ENCODE measurements around the gene TBX20.

TBX20 gene

DNA sequence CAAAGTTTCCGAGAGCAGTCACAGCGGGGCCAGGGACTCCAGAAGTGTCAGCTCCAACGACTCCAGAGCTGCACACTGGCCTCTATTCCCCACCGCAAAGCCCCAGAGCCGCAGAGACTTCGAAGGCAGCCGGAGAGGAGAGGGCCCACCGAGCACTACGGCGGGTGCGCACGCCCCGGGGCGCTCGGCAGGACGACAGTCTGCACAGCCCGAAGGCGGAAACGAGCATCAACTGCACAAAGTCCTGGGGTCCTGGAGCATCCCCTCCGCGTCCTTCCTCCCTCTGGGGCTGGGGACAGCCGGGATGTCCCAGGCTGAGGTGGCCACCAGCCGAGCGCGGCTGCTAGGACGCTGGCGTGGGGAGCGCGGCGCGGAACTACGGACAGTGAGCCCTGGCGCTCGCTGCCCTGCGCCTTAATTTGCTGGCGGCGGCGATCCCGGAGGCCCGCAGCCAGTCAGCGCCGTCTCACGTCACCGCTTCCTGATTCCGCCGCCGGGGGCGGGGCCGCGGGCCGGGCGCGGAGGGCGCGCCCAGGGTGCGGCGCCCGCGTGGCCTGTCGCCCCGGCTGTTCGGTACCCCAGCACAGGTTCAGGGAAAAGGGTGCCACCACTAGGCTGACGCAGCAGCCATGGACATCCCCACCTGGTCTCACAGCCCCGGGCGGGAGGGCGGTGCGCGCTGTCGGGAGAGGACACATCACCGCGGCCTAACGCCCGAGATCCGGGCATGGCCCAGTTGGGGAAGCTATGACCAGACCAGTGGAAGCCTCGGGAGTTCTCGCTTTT lies at the start of gene TBX20:
TSS of gene TBX20 (minus strand) at position 391 of the 786 bp plus-strand sequence. CDS start 480 bp downstream, outside the sequence.
- no peak for DNase-seq (ENCODE audit: extremely low read depth in 1 of 2, low read depth in 1 of 2)

- no peak for DNase-seq (ENCODE audit: extremely low read depth in 1 of 2, low read depth in 1 of 2)
Observed at GRCh38 chr7:35289376-35289775, 35.5 kb upstream of the TBX20 start.

GRCh38 chr7:35286986-35287385 lies 33.1 kb upstream of the TBX20 start:
- DNase-seq (ENCODE audit: extremely low read depth in 1 of 2, low read depth in 1 of 2) = no peak

DNA sequence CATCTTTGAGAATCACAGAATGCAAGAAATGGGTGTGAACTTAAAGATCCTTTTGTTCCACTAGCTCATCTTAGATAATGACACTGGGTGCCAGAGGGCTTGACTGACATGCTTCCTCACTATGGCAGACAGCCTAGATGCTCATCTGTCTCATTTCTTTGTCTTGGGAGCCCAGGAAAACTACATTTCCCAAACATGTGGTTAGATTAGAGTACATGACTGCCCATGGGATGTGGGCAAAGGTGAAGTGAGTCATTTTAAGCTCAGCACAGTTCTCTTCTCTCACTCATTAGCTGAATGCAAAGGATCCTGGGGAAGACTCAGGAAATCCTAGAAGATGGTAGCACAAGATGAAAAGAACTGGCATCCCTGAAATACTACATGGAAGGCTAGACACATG lies 32.5 kb upstream of the TBX20 start:
- no peak for DNase-seq (ENCODE audit: extremely low read depth in 1 of 2, low read depth in 1 of 2)

GRCh38 chr7:35285799-35286198 lies 31.9 kb upstream of the TBX20 start:
- no peak for DNase-seq (ENCODE audit: extremely low read depth in 1 of 2, low read depth in 1 of 2)

GRCh38 chr7:35280902-35281301 lies 27.0 kb upstream of the TBX20 start:
- no peak for DNase-seq (ENCODE audit: extremely low read depth in 1 of 2, low read depth in 1 of 2)

GRCh38 chr7:35277359-35277758 lies 23.5 kb upstream of the TBX20 start:
- DNase-seq (ENCODE audit: extremely low read depth in 1 of 2, low read depth in 1 of 2) = no peak

DNA sequence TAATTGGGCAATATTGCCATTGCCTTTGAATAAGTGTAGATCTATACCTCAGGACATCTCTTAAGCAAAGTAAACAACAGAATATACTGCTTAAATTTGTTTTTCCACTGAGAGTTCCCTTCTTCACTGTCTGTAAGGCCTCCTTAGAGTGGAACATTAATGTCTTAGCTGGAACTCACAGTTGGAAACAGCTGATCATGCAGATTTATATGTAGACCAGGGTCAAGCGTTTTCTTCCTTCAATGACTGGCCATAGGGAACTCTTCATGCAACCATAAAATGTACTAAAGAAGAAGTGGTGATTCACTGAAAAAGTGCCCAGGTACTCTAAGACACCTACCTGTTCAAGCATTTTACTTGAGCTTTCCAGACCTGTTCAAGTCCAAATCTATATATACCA lies 18.3 kb upstream of the TBX20 start:
- DNase-seq (ENCODE audit: extremely low read depth in 1 of 2, low read depth in 1 of 2) = no peak

DNA sequence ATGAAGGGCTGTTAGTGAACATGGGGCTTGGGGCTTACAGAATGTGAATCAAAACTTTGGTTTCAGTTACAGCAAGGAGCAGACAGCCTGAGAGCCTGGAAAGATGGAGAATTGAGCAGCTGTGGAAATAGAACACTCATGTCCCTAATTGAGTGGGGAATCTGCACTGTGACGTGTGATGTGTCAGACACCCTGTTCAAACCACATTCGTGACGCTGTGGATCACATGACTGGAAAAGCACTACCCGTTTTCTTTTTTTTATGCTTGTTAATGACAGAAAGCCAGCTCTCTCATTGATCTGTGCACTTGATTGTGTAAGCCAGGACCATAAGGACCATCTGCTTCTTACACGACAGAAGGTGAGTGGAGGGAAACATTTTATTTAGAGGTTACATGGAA lies 15.1 kb upstream of the TBX20 start:
- no peak for DNase-seq (ENCODE audit: extremely low read depth in 1 of 2, low read depth in 1 of 2)

GRCh38 chr7:35267411-35267810 lies 13.5 kb upstream of the TBX20 start:
- DNase-seq (ENCODE audit: extremely low read depth in 1 of 2, low read depth in 1 of 2) = no peak

GRCh38 chr7:35263396-35263795 lies 9.5 kb upstream of the TBX20 start:
- DNase-seq (ENCODE audit: extremely low read depth in 1 of 2, low read depth in 1 of 2) = no peak

DNA sequence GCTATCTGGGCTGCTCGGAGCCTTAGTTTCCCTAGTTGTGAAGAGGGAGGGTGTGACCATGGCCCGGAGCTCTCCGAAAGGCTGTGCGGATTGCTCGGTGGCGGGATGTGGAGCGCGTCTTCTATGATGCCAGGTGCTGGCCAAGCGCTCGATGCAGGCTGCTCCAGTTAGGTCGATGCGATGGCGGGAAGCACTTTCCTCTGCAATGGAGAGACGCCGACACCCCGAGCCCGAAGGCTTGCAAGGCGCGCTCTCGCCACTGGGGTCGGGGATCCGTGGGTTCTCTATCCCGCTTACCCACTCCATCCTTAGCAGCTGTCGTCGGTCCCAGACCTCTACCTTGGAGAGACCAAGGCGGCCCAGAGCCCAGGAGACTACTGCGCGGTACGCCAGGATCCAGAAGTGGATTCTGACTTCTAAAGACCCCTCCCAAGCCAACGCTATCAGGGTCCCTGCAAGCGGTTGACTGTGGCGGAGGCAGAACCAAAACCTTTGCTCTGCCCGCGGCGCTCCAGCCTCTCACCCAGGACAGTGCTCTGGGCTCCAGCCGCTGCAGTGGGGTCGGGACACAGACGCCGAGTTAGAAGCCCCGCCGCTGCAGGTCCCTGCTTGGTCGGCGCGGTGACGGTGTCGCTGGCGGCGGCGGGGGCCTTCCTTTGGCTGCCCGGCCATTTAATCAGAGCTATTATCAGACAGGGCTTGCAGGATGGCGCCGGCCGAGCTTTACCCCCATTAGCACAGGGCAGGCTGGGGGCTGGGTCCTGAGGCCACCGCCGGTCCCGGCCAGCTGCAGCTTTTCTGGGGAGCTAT lies 7.8 kb upstream of the TBX20 start:
- DNase-seq (ENCODE audit: extremely low read depth in 1 of 2, low read depth in 1 of 2) = no peak

GRCh38 chr7:35261041-35261440 lies 7.1 kb upstream of the TBX20 start:
- DNase-seq (ENCODE audit: extremely low read depth in 1 of 2, low read depth in 1 of 2) = no peak

DNA sequence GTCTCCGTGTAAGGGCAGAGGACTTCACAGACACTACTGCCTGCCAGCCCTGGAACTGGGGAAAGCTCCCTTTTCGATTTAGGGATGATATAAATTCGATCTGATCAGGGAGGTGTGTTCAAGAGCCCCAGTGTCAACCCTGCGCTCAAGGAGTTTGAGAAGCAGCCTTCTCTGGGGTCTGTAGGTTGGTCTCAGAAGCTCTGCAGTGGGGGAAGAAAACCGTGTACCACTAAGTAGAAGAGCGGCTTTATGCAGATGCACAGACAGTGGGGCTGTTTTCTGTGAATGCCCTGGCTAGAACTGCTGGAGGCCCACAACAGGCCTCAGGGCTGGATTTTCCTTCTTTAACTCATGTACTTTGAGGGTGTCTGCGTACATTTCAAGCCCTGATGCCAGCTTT lies 6.3 kb upstream of the TBX20 start:
- no peak for DNase-seq (ENCODE audit: extremely low read depth in 1 of 2, low read depth in 1 of 2)

- DNase-seq (ENCODE audit: extremely low read depth in 1 of 2, low read depth in 1 of 2) = no peak
Observed at GRCh38 chr7:35259523-35259908, 5.6 kb upstream of the TBX20 start.

GRCh38 chr7:35258868-35259522 lies 5.1 kb upstream of the TBX20 start:
- no peak for DNase-seq (ENCODE audit: extremely low read depth in 1 of 2, low read depth in 1 of 2)

GRCh38 chr7:35258125-35258867 lies 4.4 kb upstream of the TBX20 start:
- DNase-seq (ENCODE audit: extremely low read depth in 1 of 2, low read depth in 1 of 2) = no peak

- DNase-seq (ENCODE audit: extremely low read depth in 1 of 2, low read depth in 1 of 2) = no peak
Observed at GRCh38 chr7:35257251-35258124, 3.6 kb upstream of the TBX20 start.

- DNase-seq (ENCODE audit: extremely low read depth in 1 of 2, low read depth in 1 of 2) = no peak
Observed at GRCh38 chr7:35256256-35257175, 2.6 kb upstream of the TBX20 start.
